Sigmoid colon (tissue), 7 donors: ENCODE measurements around the gene NTN1. TPM values are rescaled to one million over a fixed set of nuclear protein-coding genes. Genes with fewer than 3 reads are reported as not detected.
"Not testable (repeated sequence)": the region's sequence is repeated elsewhere in the genome, so short reads cannot be mapped to it uniquely, and the experiment has no call there.

Experiments used
- DNase-seq: peaks from one replicate; pipeline ENCODE4 v3.0.0-alpha.2; 2019
- H3K27ac ChIP-seq, 4 donors: fragments of 200-600 bp; sonication (generic); one replicate each; pipeline ENCODE4 v1.5.1; 2016 to 2019; ENCODE audit warnings: mild to moderate bottlenecking in 1 of 4
- H3K27me3 ChIP-seq, 3 donors: fragments of 200-600 bp; sonication (generic); one replicate each; pipeline ENCODE4 v1.5.1; 2019; ENCODE audit warnings: mild to moderate bottlenecking in 1 of 3
- H3K36me3 ChIP-seq, 4 donors: fragments of 200-600 bp; sonication (generic); one replicate each; pipeline ENCODE4 v1.5.1; 2016 to 2019
- H3K4me1 ChIP-seq, 4 donors: fragments of 200-600 bp; sonication (generic); one replicate each; pipeline ENCODE4 v1.5.1; 2017 to 2019
- H3K4me3 ChIP-seq, 4 donors: fragments of 200-600 bp; sonication (generic); one replicate each; pipeline ENCODE4 v1.5.1; 2017 to 2019; ENCODE audit warnings: mild to moderate bottlenecking in 2 of 4, moderate library complexity in 1 of 4
- H3K9me3 ChIP-seq, 4 donors: fragments of 200-600 bp in 3 of 4; sonication (generic) in 3 of 4; one replicate each; pipeline versions ENCODE4 v1.5.1 to v1.6.1; 2013 to 2019
- EP300 ChIP-seq, 4 donors: sonication (generic); formaldehyde crosslinking; IDR thresholded peaks; one replicate each; pipeline ENCODE4 v1.6.1; 2017; ENCODE audit warnings: antibody characterized with exemption in 4 of 4
- POLR2A ChIP-seq, 2 donors: fragments of 450-650 bp; IDR thresholded peaks; one replicate each; pipeline ENCODE4 v1.6.1; 2016; ENCODE audit warnings: antibody characterized with exemption in 2 of 2, mild to moderate bottlenecking in 2 of 2, moderate library complexity in 2 of 2
- POLR2AphosphoS5 ChIP-seq, 4 donors: sonication (generic); formaldehyde crosslinking; IDR thresholded peaks; one replicate each; pipeline ENCODE4 v1.6.1; 2017; ENCODE audit warnings: antibody characterized with exemption in 4 of 4
- WGBS, 2 donors: extraction: QIAGEN DNeasy Blood & Tissue Kit; methylation state at CpG; one replicate each; pipeline ENCODE4 v1.1.7; 2013; 5-methylcytosine and 5-hydroxymethylcytosine counted together
- intact Hi-C: fragments of 100-400 bp; cut with DNase I; formaldehyde crosslinking; loops from one replicate; pipeline ENCODE4 v1.15.1; 2023
- polyA plus RNA-seq, 3 donors: library from polyadenylated mRNA; stranded (reverse); fragments of 200-250 nt; gene quantifications; one replicate each; pipeline ENCODE4 v1.2.3, GENCODE V29; 2013
- total RNA-seq, 4 donors: library from RNA; depleted of rRNA; stranded (reverse); fragments of >200 nt; gene quantifications; one replicate each; pipeline ENCODE4 v1.1.0, GENCODE V29; 2016
- TF ChIP-seq, protein P1 (sequence below), 4 experiments: fragments of 450-650 bp in 3 of 4; fragments of 200-600 bp in 1 of 4; IDR thresholded peaks; one replicate each; pipeline ENCODE4 v1.5.1; 2016 to 2019; ENCODE audit warnings: antibody characterized with exemption in 4 of 4, mild to moderate bottlenecking in 3 of 4, moderate library complexity in 2 of 4
- donor health status: healthy with polysubstance abuse.
- donor health status: Bipolar disorder and iron deficiency.
- donor health status: healthy.

Gene NTN1
- total and polyA plus RNA-seq, 7 donors, result 0.69 to 20.3 (median 10.5) TPM

DNA sequence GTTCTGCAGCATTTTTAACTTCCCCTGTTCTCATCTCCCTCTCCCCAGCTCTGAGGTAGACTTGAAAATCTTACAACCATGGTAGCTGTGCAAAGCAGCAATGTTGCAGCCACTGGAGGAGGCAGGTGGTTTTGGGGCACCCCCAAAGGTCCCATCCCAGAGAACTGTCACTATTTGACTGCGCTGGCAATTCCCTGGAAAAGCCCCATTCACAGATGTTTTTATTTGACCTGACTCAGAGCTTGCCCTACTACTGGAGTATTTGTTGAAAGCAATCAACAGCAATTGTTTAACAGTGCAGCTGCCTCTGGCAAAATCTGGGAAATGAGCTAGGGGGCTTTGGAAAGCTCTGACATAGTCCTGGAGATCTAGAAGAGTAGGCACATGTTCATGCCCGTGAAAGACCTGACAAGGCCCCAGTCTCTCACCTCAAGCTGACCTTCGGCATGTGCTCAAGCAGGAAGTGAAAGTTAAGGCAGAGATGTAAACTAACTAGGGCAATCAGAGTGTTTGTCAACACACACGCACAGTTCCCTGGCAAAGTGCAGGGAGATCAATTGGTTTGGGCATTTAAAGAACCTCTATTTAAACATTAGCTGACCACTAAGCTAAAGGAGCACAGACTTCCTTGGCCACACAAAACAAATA lies 36.1 kb upstream of the NTN1 start:
- DNase-seq, result no peak
- intact Hi-C loops, result no loop called here
- Histone ChIP-seq H3K4me1 (no peaks in the 10 kb centered on the region), H3K4me3 (no peak overlapping the region), H3K27me3 (no peaks in the 10 kb centered on the region), H3K36me3 (no peaks in the 10 kb centered on the region), H3K27ac (no peak overlapping the region), H3K9me3 (no peaks in the 10 kb centered on the region)
- 45 to 61% methylated on average over 4 of the region's 4 CpGs for WGBS, 2 donors
- TF ChIP-seq POLR2A (IDR thresholded peaks at IDR 0.05), result no peak
- TF ChIP-seq, protein P1, sequence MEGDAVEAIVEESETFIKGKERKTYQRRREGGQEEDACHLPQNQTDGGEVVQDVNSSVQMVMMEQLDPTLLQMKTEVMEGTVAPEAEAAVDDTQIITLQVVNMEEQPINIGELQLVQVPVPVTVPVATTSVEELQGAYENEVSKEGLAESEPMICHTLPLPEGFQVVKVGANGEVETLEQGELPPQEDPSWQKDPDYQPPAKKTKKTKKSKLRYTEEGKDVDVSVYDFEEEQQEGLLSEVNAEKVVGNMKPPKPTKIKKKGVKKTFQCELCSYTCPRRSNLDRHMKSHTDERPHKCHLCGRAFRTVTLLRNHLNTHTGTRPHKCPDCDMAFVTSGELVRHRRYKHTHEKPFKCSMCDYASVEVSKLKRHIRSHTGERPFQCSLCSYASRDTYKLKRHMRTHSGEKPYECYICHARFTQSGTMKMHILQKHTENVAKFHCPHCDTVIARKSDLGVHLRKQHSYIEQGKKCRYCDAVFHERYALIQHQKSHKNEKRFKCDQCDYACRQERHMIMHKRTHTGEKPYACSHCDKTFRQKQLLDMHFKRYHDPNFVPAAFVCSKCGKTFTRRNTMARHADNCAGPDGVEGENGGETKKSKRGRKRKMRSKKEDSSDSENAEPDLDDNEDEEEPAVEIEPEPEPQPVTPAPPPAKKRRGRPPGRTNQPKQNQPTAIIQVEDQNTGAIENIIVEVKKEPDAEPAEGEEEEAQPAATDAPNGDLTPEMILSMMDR (IDR thresholded peaks at IDR 0.05), result no peak
- TF ChIP-seq EP300 (IDR thresholded peaks at IDR 0.05), result no peak
- no peak for TF ChIP-seq POLR2AphosphoS5 (IDR thresholded peaks at IDR 0.05)

DNA sequence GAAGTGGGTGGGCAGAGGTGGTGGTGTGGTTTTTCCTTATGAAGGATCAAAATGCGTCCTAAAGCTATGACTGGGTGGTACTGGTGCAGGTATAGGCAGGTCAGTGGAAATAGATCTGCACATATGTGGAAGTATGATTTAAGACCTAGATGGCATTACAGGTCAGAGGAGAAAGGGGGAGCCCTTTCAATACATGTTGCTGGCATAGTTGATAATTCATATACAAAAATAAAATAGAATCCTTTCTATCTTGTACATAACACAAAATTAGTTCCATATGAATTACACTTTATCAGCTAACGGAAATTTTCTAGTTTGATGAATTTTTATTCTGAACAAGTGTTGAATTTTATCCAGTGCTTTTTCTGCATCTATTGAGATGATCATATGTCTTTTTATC lies 35.0 kb upstream of the NTN1 start:
- no peak overlapping the region for H3K27ac ChIP-seq

DNA sequence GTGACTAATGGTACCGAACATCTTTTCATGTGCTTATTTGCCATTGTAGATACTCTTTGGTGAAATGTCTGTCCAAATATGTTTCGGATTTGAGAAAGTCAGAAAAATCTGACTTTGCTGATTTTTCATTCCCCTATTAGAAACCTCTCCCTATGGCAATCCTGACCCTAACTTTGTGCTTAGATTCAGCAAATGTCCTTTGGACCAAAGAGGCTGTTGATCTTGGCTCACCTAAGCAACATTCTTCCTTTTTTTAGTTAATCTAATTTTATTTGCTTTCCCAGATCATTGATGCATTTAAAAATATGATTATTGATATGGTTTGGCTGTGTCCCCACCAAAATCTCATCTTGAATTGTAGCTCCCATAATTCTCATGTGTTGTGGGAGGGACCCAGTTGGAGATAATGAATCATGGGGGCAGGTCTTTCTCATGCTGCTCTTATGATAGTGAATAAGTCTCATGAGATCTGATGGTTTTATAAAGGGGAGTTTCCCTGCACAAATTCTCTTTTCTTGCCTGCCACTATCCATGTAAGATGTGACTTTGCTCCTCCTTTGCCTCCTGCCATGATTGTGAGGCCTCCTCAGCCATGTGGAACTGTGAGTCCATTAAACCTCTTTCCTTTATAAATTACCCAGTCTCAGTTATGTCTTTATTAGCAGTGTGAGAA lies 32.9 kb upstream of the NTN1 start:
- H3K4me1 ChIP-seq, H3K36me3 ChIP-seq, DNase-seq, H3K4me3 ChIP-seq, H3K27ac ChIP-seq, H3K9me3 ChIP-seq, intact Hi-C loops, H3K27me3 ChIP-seq: not testable (repeated sequence)
- 95 to 97% methylated on average over 2 of the region's 2 CpGs for WGBS, 2 donors

More for the DNA sequence above, 35.0 kb upstream of the NTN1 start:
- intact Hi-C loops, result no loop called here
- Histone ChIP-seq H3K4me1 (no peaks in the 10 kb centered on the region), H3K27me3 (no peaks in the 10 kb centered on the region), H3K36me3 (no peaks in the 10 kb centered on the region), H3K9me3 (no peaks in the 10 kb centered on the region), H3K4me3 (no peak overlapping the region)
- TF ChIP-seq POLR2AphosphoS5 (IDR thresholded peaks at IDR 0.05), result no peak
- TF ChIP-seq EP300 (IDR thresholded peaks at IDR 0.05), result no peak
- TF ChIP-seq, protein P1 (IDR thresholded peaks at IDR 0.05), result no peak
- TF ChIP-seq POLR2A (IDR thresholded peaks at IDR 0.05), result no peak
- no peak for DNase-seq
- 85 to 91% methylated on average over 2 of the region's 2 CpGs for WGBS, 2 donors

DNA sequence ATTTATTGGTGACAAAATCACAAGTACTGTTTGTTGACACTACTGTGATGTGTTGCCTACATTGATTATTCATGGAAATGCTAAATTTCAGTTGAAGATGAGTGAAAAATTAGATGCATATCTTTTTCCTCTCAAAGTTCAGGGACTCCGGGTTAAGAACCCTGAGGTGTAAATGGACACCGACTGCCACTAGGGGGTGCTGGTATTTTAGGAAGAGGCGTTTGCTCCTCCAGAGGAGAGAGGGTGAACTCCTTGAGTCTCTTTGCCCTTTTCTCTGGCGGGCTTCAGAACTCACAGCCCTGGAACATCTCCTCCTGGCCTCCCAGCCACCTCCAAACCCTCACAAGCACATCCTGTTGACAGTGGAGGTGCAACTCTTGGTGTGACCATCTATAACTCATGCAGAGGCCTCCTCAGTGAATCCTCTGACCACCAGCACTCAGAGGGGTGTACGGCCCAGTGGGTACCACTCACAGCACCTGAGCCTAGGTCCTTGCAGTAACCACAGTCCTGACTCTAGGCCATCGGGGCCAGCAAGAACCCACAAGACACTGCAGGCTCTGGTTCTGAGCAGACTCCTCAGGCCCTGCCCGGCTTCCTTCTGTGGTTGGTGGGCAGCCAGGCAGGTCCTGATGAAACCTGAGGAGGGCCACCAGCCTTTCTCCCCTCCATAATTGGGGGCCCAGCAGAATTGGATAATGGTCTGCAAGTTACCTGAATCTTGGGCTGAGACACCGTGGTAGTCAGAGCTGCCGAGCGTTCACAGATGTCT lies 29.6 kb upstream of the NTN1 start:
- DNase-seq, result peak; percentile 80
- H3K27ac ChIP-seq, result no peak overlapping the region
- TF ChIP-seq, protein P1 (IDR thresholded peaks at IDR 0.05), result peak; percentile 60 to 82 (median 76)
- no peak for TF ChIP-seq POLR2AphosphoS5 (IDR thresholded peaks at IDR 0.05)
- intact Hi-C loops, result loop anchor here (2.0 to 5.0 kb wide), 2 partner anchors 301 to 533 kb away; no protein-coding TSS in a partner anchor
- WGBS, 2 donors, result 56 to 58% methylated on average over 10 of the region's 10 CpGs
- no peaks in the 10 kb centered on the region for H3K36me3 ChIP-seq
- no peaks in the 10 kb centered on the region for H3K9me3 ChIP-seq
- no peak overlapping the region for H3K4me3 ChIP-seq
- H3K4me1 ChIP-seq, result peaks cover 0 to 4% (median 0%) of the 10 kb centered on the region in 4 donors
- peaks cover 0 to 4% (median 0%) of the 10 kb centered on the region in 3 donors for H3K27me3 ChIP-seq

DNA sequence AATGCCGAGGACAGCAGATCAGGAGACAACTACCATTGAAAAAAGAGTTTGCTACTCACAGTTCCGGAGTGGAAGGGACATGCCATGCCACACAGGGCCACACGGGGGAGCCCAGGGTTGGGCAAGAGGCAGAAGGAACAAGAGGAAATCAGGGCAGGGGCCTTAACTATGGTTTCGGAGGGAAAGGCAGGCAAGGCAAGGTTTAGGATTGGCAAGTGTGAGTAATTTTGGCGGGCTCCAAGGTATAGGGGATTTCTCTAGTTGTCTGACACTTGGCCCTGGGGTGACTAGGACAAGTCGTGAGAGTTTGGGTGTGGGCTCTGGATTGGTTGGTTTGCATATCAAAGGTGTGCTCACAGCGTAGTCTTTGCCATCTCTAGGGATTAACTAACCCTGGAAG lies 27.0 kb upstream of the NTN1 start:
- peak; percentile 75 for DNase-seq
- intact Hi-C loops, result loop anchor here (5.0 kb wide), 1 partner anchor 298 kb away; no protein-coding TSS in a partner anchor
- Histone ChIP-seq H3K9me3 (no peaks in the 10 kb centered on the region), H3K4me3 (no peak overlapping the region), H3K27ac (no peak overlapping the region), H3K27me3 (peaks cover 0 to 4% (median 0%) of the 10 kb centered on the region in 3 donors), H3K36me3 (no peaks in the 10 kb centered on the region), H3K4me1 (peaks cover 0 to 4% (median 0%) of the 10 kb centered on the region in 4 donors)
- WGBS, 2 donors, result 69 to 72% methylated on average over 7 of the region's 7 CpGs
- no peak for TF ChIP-seq POLR2AphosphoS5 (IDR thresholded peaks at IDR 0.05)
- TF ChIP-seq, protein P1 (IDR thresholded peaks at IDR 0.05), result peak in 3 of 4 experiments; percentile 43 to 55 (median 48)
